ENCODE measurements around the gene ECSCR. TPM values are rescaled to one million over a fixed set of nuclear protein-coding genes. Genes with fewer than 3 reads are reported as not detected.

The ECSCR gene
- total RNA-seq, 6 experiments from 2014 or later = 1.2 to 5.1 (median 2.3) TPM

DNA sequence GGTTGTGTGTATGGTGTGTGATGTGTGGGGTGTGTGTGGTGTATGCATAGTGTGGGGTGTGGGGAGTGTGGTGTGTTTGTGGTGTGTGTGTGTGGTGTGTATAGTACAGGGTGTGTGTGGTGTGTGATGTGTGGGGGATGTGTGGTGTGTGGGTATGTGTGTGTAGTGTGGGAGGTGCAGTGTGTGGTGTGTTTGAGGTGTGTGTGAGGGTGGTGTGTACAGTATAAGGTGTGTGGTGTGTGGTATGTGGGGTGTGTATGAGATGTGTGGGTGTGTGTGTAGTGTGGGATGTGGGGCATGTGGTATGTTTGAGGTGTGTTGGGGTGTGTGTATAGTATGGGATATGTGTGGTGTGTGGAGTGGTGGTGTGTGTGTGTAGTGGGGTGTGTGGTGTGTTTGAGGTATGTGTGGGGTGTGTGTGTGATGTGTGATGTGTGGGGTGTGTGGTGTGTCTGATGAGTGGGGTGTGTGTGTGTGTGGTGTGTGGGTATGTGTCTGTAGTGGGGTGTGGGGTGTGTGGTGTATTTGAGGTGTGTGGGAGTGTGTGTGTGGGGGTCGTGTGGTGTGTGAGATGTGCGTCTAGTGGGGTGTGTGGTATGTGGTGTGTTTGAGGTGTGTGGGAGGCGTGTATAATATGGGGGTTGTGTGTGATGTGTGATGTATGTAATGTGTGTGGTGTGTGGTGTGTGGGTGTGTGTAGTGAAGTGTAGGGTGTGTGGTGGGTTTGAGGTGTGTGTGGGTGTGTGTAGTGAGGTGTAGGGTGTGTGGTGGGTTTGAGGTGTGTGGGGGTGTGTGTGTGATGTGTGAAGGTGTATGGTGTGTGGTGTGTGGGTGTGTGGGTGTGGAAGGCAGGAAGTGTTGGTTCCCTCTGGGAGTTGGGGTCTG lies 8.6 kb downstream of the ECSCR start:
- H3K27ac ChIP-seq = no peak overlapping the region
- no peaks in the 10 kb centered on the region for H3K27me3 ChIP-seq
- ATAC-seq (peak in 1 of 4 donors; percentile 12), DNase-seq (peak in 1 of 3 donors; percentile 6)
- intact Hi-C loops (cut with DNase I) = no loop called here
- no peaks in the 10 kb centered on the region for H3K9me3 ChIP-seq
- no peak overlapping the region for H3K4me3 ChIP-seq
- TF ChIP-seq, protein P1, sequence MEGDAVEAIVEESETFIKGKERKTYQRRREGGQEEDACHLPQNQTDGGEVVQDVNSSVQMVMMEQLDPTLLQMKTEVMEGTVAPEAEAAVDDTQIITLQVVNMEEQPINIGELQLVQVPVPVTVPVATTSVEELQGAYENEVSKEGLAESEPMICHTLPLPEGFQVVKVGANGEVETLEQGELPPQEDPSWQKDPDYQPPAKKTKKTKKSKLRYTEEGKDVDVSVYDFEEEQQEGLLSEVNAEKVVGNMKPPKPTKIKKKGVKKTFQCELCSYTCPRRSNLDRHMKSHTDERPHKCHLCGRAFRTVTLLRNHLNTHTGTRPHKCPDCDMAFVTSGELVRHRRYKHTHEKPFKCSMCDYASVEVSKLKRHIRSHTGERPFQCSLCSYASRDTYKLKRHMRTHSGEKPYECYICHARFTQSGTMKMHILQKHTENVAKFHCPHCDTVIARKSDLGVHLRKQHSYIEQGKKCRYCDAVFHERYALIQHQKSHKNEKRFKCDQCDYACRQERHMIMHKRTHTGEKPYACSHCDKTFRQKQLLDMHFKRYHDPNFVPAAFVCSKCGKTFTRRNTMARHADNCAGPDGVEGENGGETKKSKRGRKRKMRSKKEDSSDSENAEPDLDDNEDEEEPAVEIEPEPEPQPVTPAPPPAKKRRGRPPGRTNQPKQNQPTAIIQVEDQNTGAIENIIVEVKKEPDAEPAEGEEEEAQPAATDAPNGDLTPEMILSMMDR (IDR thresholded peaks at IDR 0.05) = no peak
- no peak for TF ChIP-seq POLR2A (IDR thresholded peaks at IDR 0.05)
- 91% methylated on average over 3 of the region's 3 CpGs for WGBS (ENCODE audit: insufficient coverage, low coverage, low lambda C conversion rate, missing lambda C conversion rate)
- H3K36me3 ChIP-seq = no peaks in the 10 kb centered on the region
- no peaks in the 10 kb centered on the region for H3K4me1 ChIP-seq

- no peak overlapping the region for H3K27ac ChIP-seq
- peak in 1 of 3 donors; percentile 11 for DNase-seq
- H3K4me3 ChIP-seq = no peak overlapping the region
- no peaks in the 10 kb centered on the region for H3K4me1 ChIP-seq
- TF ChIP-seq, protein P1 (IDR thresholded peaks at IDR 0.05) = no peak
- TF ChIP-seq POLR2A (IDR thresholded peaks at IDR 0.05) = no peak
- intact Hi-C loops (cut with DNase I) = no loop called here
- WGBS (ENCODE audit: insufficient coverage, low coverage, low lambda C conversion rate, missing lambda C conversion rate) = 70% methylated on average over 3 of the region's 3 CpGs
- no peaks in the 10 kb centered on the region for H3K27me3 ChIP-seq
- no peaks in the 10 kb centered on the region for H3K36me3 ChIP-seq
- ATAC-seq = peak in 1 of 4 donors; percentile 26
- no peaks in the 10 kb centered on the region for H3K9me3 ChIP-seq
Observed at GRCh38 chr5:139451878-139452660, 10.5 kb downstream of the ECSCR start.

GRCh38 chr5:139451176-139451575 lies 11.4 kb downstream of the ECSCR start:
- H3K4me1 ChIP-seq = no peaks in the 10 kb centered on the region
- ATAC-seq (peak in 1 of 4 donors; percentile 7), DNase-seq (no peak)
- no peak for TF ChIP-seq POLR2A (IDR thresholded peaks at IDR 0.05)
- TF ChIP-seq, protein P1 (IDR thresholded peaks at IDR 0.05) = no peak
- H3K9me3 ChIP-seq = no peaks in the 10 kb centered on the region
- no peak overlapping the region for H3K4me3 ChIP-seq
- WGBS (ENCODE audit: insufficient coverage, low coverage, low lambda C conversion rate, missing lambda C conversion rate) = 76% methylated on average over 2 of the region's 2 CpGs
- no peak overlapping the region for H3K27ac ChIP-seq
- H3K36me3 ChIP-seq = no peaks in the 10 kb centered on the region
- intact Hi-C loops (cut with DNase I) = no loop called here
- H3K27me3 ChIP-seq = no peaks in the 10 kb centered on the region

DNA sequence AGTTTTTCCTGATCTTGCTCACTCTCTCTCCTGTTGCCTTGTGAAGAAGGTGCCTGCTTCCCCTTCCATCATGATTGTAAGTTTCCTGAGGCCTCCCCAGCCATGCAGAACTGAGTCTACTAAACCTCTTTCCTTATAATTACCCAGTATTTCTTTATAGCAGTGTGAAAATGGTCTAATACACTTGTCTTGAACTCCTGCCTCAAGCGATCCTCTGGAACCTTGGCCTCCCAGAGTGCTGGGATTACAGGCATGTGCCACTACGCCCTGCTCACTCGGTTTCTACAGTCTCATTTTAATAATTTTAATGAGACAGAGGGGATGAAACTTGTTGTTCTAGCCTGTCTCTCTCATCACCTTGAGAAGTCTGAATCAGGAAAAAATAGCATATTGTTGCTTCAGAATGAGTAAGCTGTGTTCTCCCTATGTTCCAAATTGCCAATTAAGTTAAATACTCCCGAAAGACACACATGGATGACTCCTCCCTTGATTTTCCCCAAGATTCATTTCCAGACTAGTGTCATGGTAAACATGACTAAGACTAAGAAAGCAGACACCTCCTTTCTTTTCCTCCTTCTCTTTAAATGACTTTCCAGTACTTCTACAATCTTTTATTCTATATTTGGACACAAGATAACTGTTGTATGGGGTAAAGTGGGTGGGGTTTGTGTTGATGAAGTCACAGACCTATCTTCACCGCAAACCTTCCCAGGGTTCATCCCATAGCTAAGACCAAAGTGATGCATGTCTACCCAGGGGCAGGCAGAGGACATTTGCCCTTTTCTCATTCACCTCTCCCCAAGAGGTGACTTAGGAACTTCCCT lies 15.4 kb downstream of the ECSCR start:
- Histone ChIP-seq H3K27ac (no peak overlapping the region), H3K4me3 (no peak overlapping the region), H3K36me3 (no peaks in the 10 kb centered on the region), H3K27me3 (no peaks in the 10 kb centered on the region), H3K4me1 (no peaks in the 10 kb centered on the region), H3K9me3 (no peaks in the 10 kb centered on the region)
- intact Hi-C loops (cut with DNase I) = no loop called here
- ATAC-seq (no peak), DNase-seq (no peak)
- WGBS (ENCODE audit: insufficient coverage, low coverage, low lambda C conversion rate, missing lambda C conversion rate) = 72% methylated on average over 5 of the region's 5 CpGs
- no peak for TF ChIP-seq POLR2A (IDR thresholded peaks at IDR 0.05)

All from right lobe of liver (tissue), 6 donors.